T-helper 1 cell treated with Interleukin-12 subunit alpha and Interleukin-12 subunit beta and Interleukin-4 antibody, amounts not matched to agents 30 μg/mL and 1 μg/mL, for 36 hours (primary cell): ENCODE results near the gene ASB2.

Experiments
- H3K27ac Mint-ChIP-seq: one replicate; pipeline ENCODE4 v1.8.0; 2021; ENCODE audit warnings: mild to moderate bottlenecking, mixed read lengths
- H3K27me3 Mint-ChIP-seq: one replicate; pipeline ENCODE4 v1.8.0; 2021; ENCODE audit warnings: low read depth, mixed read lengths
- H3K36me3 Mint-ChIP-seq: one replicate; pipeline ENCODE4 v1.8.0; 2021; ENCODE audit warnings: low read depth, mixed read lengths
- H3K4me1 Mint-ChIP-seq: one replicate; pipeline ENCODE4 v1.8.0; 2021; ENCODE audit warnings: low read depth, mixed read lengths
- H3K4me3 Mint-ChIP-seq: one replicate; pipeline ENCODE4 v1.8.0; 2021; ENCODE audit warnings: mild to moderate bottlenecking, moderate library complexity, mixed read lengths
- H3K9me3 Mint-ChIP-seq: one replicate; pipeline ENCODE4 v1.8.0; 2021; ENCODE audit warnings: mixed read lengths

ASB2 gene

GRCh38 chr14:93935213-93935612 is 41.2 kb downstream of the ASB2 start:
- H3K9me3 Mint-ChIP-seq, result no peaks in the 10 kb centered on the region
- H3K4me1 Mint-ChIP-seq, result peaks cover 19% of the 10 kb centered on the region
- H3K36me3 Mint-ChIP-seq, result peaks cover 25% of the 10 kb centered on the region
- no peaks in the 10 kb centered on the region for H3K27me3 Mint-ChIP-seq
- H3K27ac Mint-ChIP-seq, result no peak overlapping the region
- H3K4me3 Mint-ChIP-seq, result no peak overlapping the region

GRCh38 chr14:93932642-93933041 is 43.7 kb downstream of the ASB2 start:
- Mint-ChIP-seq H3K27me3 (no peaks in the 10 kb centered on the region), H3K4me1 (peaks cover 11% of the 10 kb centered on the region), H3K27ac (no peak overlapping the region), H3K9me3 (no peaks in the 10 kb centered on the region), H3K4me3 (no peak overlapping the region), H3K36me3 (peaks cover 17% of the 10 kb centered on the region)

GRCh38 chr14:93930989-93931307 is 45.4 kb downstream of the ASB2 start:
- Mint-ChIP-seq H3K27ac (no peak overlapping the region), H3K4me3 (no peak overlapping the region), H3K36me3 (peaks cover 10% of the 10 kb centered on the region), H3K4me1 (peaks cover 8% of the 10 kb centered on the region), H3K27me3 (no peaks in the 10 kb centered on the region), H3K9me3 (no peaks in the 10 kb centered on the region)

DNA sequence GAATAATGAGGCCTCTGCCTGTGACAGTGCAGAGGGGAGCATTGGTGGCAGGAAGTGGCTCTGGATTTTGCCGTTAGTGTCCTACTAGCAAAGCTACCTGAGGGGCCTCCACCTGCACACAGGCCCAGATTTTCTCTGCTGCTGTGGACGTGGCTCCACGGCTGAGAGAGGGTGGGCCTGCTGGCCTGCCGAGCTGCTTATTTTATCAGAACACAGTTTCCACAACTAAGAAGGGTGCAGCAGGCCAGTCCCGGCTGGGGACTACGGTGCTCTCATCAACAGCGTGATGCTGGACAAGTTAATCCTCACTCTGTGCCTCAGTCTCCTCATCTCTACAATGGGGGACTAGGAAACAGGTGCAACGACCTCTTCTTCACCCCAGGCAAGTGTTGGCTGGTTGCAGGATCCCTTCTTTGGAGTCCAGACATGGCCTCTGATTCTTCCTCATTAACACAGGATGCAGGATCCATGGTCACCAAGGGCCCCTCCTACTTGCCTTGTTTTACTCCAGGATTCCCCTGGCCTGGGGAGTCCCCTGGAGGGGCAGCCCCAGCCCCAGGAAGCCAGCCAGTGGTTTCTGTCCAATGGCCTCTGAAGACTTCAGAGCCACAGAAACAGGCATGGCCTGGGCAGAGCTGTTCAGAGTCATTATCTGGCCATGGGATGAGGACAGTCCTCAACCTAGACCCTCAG is 45.9 kb downstream of the ASB2 start:
- no peak overlapping the region for H3K27ac Mint-ChIP-seq
- H3K36me3 Mint-ChIP-seq, result peaks cover 10% of the 10 kb centered on the region
- H3K27me3 Mint-ChIP-seq, result no peaks in the 10 kb centered on the region
- H3K4me1 Mint-ChIP-seq, result peaks cover 8% of the 10 kb centered on the region
- H3K4me3 Mint-ChIP-seq, result no peak overlapping the region
- H3K9me3 Mint-ChIP-seq, result no peaks in the 10 kb centered on the region

DNA sequence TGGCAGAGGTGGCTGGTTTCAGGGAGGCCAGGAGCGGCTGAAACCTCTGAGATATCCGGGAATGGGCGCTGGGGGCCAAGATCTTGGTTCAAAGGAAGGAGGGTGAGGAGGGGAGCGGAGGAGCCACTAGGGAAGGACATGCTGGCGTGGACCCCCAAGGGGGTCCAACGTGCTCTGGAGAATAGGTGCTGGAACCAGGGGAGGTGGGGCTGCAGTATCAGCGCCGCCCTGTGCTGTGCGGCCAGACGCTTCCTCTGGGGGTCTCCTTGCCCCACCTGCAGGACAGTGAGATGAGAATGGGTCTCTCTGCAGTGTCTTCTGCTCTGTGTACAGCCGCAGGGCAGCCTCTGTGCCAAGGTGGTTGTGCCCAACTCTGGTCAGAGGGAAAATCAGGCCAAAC is 46.7 kb downstream of the ASB2 start:
- Mint-ChIP-seq H3K27ac (no peak overlapping the region), H3K9me3 (no peaks in the 10 kb centered on the region), H3K36me3 (peaks cover 10% of the 10 kb centered on the region), H3K27me3 (no peaks in the 10 kb centered on the region), H3K4me1 (peaks cover 8% of the 10 kb centered on the region), H3K4me3 (no peak overlapping the region)

DNA sequence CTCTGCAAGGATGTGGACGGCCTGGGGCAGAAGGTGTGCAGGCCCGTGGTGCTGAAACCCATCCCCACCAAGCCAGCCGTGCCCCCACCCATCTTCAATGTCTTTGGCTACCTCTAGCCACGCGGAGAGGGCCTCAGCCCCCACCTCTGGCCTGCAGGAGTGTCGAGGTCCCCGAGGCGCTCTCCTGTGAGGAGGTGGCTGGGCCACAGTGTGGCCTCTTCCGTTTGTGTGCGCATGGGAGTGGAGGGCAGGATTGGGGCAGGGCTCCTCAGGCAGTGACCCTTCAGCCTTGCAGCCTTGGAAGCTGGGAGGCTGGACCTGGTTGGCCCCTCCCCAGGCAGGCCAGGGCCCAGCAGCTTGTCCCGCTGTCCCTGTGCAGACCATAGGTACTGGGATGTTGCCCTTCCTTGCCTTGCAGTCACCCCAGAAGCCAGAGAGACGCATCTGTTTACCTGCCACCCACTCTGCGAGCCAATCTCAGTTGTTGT is 47.3 kb downstream of the ASB2 start:
- no peaks in the 10 kb centered on the region for H3K9me3 Mint-ChIP-seq
- H3K4me1 Mint-ChIP-seq, result peaks cover 8% of the 10 kb centered on the region
- H3K36me3 Mint-ChIP-seq, result peaks cover 5% of the 10 kb centered on the region
- H3K27ac Mint-ChIP-seq, result no peak overlapping the region
- H3K27me3 Mint-ChIP-seq, result no peaks in the 10 kb centered on the region
- H3K4me3 Mint-ChIP-seq, result no peak overlapping the region

DNA sequence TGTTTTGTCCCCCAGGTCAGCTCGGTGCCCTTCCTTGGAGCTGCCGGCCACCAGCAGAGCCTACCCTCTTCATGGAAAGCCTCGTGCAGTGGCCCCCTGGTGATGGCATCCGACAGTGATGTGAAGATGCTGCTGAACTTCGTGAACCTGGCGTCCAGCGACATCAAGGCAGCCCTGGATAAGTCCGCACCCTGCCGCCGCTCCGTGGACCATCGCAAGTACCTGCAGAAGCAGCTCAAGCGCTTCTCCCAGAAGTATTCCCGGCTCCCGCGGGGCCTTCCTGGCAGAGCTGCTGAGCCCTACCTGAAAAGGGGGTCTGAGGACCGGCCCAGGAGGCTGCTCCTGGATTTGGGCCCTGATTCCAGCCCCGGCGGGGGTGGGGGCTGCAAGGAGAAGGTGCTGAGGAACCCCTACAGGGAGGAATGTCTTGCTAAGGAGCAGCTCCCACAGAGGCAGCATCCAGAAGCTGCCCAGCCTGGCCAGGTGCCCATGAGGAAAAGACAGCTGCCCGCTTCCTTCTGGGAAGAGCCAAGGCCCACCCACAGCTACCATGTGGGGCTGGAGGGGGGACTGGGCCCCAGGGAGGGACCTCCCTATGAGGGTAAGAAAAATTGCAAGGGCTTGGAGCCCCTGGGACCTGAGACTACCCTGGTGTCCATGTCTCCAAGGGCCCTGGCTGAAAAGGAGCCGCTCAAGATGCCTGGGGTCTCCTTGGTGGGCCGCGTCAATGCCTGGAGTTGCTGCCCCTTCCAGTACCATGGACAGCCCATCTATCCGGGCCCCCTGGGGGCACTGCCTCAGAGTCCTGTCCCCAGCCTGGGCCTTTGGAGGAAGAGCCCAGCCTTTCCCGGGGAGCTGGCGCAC is 48.0 kb downstream of the ASB2 start:
- Mint-ChIP-seq H3K36me3 (peaks cover 2% of the 10 kb centered on the region), H3K4me3 (no peak overlapping the region), H3K9me3 (no peaks in the 10 kb centered on the region), H3K4me1 (peaks cover 8% of the 10 kb centered on the region), H3K27ac (no peak overlapping the region), H3K27me3 (no peaks in the 10 kb centered on the region)

GRCh38 chr14:93927800-93928145 is 48.6 kb downstream of the ASB2 start:
- H3K9me3 Mint-ChIP-seq, result no peaks in the 10 kb centered on the region
- H3K27me3 Mint-ChIP-seq, result no peaks in the 10 kb centered on the region
- H3K36me3 Mint-ChIP-seq, result no peaks in the 10 kb centered on the region
- H3K4me1 Mint-ChIP-seq, result peaks cover 8% of the 10 kb centered on the region
- H3K4me3 Mint-ChIP-seq, result no peak overlapping the region
- no peak overlapping the region for H3K27ac Mint-ChIP-seq

DNA sequence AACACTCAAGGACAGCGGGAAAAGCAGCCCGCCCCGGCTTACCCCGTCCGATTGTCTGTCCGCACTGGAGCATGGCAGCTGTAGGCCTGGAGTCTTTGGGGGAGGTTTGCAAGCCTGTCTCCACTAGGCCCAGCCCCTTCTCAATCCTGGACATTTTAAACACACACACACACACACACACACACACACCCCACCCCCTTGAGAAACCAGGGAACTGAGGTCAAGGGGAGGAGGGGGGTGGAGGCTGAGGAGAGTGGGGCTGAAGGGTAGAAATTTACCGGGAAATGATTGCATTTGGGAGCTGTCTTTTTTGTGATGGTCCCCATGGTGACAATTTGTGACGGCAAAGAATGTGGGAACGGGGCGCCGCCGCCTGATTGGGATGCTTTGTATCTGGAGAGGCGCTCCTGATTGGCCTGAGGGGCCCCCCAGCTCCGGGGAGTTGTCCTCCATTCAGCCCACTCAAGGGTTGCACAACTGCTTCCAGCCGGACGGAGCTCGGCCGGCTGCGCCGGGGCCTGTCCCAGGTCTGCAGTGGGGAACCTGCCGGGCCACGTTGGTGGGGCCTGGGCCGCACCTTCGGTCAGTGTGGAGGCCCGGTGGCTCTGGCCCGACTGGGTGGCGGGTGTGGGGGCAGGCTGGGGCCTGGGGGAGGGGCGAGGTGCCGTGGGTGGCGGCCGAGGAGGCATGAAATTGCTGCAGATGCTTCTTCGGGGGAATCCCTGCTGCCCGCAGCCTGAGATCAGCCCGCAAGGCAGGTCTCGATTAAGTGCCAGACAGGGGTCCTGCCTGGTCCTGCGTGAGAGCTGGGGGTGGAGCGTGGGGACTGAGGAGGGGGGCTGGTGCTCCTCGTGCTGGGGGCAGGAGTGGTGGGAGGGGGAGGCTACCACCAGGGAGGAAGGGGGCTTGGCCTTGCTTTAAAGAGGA is 49.2 kb downstream of the ASB2 start, which contains the start of gene FAM181A:
Gene FAM181A, plus strand, starts transcription at position 472 of the 927 bp plus-strand sequence. CDS start 942 bp downstream, outside the sequence.
- no peaks in the 10 kb centered on the region for H3K27me3 Mint-ChIP-seq
- H3K4me1 Mint-ChIP-seq, result peaks cover 8% of the 10 kb centered on the region

GRCh38 chr14:93926245-93926872 is 50.0 kb downstream of the ASB2 start:
- Mint-ChIP-seq H3K4me1 (peaks cover 8% of the 10 kb centered on the region), H3K9me3 (no peaks in the 10 kb centered on the region), H3K27ac (no peak overlapping the region), H3K4me3 (no peak overlapping the region), H3K27me3 (no peaks in the 10 kb centered on the region), H3K36me3 (no peaks in the 10 kb centered on the region)

More for the DNA sequence above, 49.2 kb downstream of the ASB2 start, which contains the start of gene FAM181A:
- Mint-ChIP-seq H3K4me3 (no peak within 1 kb of the TSS), H3K36me3 (no peaks in the 10 kb centered on the region), H3K27ac (no peak within 1 kb of the TSS), H3K9me3 (no peaks in the 10 kb centered on the region)

- no peak overlapping the region for H3K4me3 Mint-ChIP-seq
- H3K4me1 Mint-ChIP-seq, result no peaks in the 10 kb centered on the region
- no peaks in the 10 kb centered on the region for H3K36me3 Mint-ChIP-seq
- H3K27me3 Mint-ChIP-seq, result no peaks in the 10 kb centered on the region
- no peaks in the 10 kb centered on the region for H3K9me3 Mint-ChIP-seq
- no peak overlapping the region for H3K27ac Mint-ChIP-seq
These were observed 50.9 kb downstream of the ASB2 start for GRCh38 chr14:93925374-93925895.

DNA sequence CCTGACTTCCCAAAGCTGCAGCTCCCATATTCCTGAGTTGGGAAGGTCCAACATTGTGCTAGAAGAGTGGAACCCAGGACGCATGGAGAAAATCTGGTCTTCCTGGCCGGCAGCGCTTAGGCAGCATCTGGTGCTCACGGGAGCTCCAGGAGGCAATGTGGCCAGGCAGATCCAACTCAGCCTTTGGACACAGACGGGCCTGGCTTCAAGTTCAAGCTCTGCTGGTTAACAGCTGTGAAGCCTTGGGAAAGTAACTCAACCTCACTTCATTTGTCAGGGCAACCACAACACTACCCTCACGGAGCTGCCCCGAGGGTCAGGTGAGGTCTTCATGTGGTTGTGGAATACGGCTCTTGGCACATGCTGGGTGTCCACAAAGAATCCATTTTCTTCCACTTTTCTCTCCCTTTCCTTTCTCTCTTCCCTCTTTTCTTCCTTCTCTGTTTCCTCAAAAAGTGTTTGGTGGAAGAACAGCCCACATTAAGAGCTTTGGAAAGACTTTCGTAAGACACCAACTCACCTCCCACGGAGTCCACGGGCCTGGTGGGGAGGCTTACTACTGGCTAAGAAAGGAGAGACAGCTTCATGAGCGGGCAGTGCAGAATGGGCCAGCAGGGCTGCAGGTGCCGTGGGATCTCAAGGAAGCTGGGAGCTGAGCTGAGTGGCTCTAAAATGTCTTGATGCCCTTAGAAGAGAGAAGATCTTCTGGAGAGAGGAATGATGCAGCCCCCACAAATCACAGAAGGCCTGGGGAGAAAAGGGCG is 51.6 kb downstream of the ASB2 start:
- Mint-ChIP-seq H3K27me3 (peaks cover under 1% of the 10 kb centered on the region), H3K4me1 (no peaks in the 10 kb centered on the region), H3K27ac (no peak overlapping the region), H3K9me3 (peaks cover under 1% of the 10 kb centered on the region), H3K36me3 (no peaks in the 10 kb centered on the region), H3K4me3 (no peak overlapping the region)

- Mint-ChIP-seq H3K27me3 (peaks cover 3% of the 10 kb centered on the region), H3K4me3 (no peak overlapping the region), H3K9me3 (peaks cover 3% of the 10 kb centered on the region), H3K27ac (no peak overlapping the region), H3K36me3 (no peaks in the 10 kb centered on the region), H3K4me1 (no peaks in the 10 kb centered on the region)
These were observed 52.7 kb downstream of the ASB2 start for GRCh38 chr14:93923626-93924025.
